ENCODE results near the gene DOC2A.

Gene DOC2A

GRCh38 chr16:30000735-30001631, 9.8 kb downstream of the DOC2A start:
- no peak overlapping the region for H3K27ac Mint-ChIP-seq
- DNase-seq (no peak), ATAC-seq (no peak)
- peaks cover 31% of the 10 kb centered on the region for H3K4me1 Mint-ChIP-seq
- H3K27me3 Mint-ChIP-seq: no peaks in the 10 kb centered on the region
- H3K4me3 Mint-ChIP-seq: no peak overlapping the region
- no peaks in the 10 kb centered on the region for H3K9me3 Mint-ChIP-seq

- DNase-seq (no peak), ATAC-seq (no peak)
- Mint-ChIP-seq H3K4me1 (peaks cover 34% of the 10 kb centered on the region), H3K27ac (peak overlapping the region in 1 of 2 donors; percentile 73), H3K27me3 (no peaks in the 10 kb centered on the region), H3K4me3 (no peak overlapping the region), H3K9me3 (no peaks in the 10 kb centered on the region)
Measured at GRCh38 chr16:29999605-30000004, 11.2 kb downstream of the DOC2A start.

- DNase-seq (no peak), ATAC-seq (no peak)
- Mint-ChIP-seq H3K9me3 (no peaks in the 10 kb centered on the region), H3K27ac (peak overlapping the region; percentile 98 to 100), H3K4me1 (peaks cover 45% of the 10 kb centered on the region), H3K27me3 (no peaks in the 10 kb centered on the region), H3K4me3 (peak overlapping the region; percentile 98 to 100)
Measured at GRCh38 chr16:29996766-29997250, 14.0 kb downstream of the DOC2A start.

- Mint-ChIP-seq H3K27me3 (no peaks in the 10 kb centered on the region), H3K4me3 (peak within 1 kb of the TSS; percentile 98 to 100), H3K27ac (peak within 1 kb of the TSS; percentile 98 to 100), H3K9me3 (no peaks in the 10 kb centered on the region), H3K4me1 (peaks cover 45% of the 10 kb centered on the region)
- ATAC-seq (peak; percentile 99), DNase-seq (peak; percentile 99)
Measured at GRCh38 chr16:29995911-29996765, 14.7 kb downstream of the DOC2A start, which contains the start of gene INO80E. TSS of gene INO80E (plus strand) at chr16:29996241. CDS start at chr16:29996311, 70 bp downstream.

- Mint-ChIP-seq H3K9me3 (no peaks in the 10 kb centered on the region), H3K27me3 (no peaks in the 10 kb centered on the region), H3K4me3 (peak within 1 kb of the TSS; percentile 98 to 100), H3K4me1 (peaks cover 45% of the 10 kb centered on the region), H3K27ac (peak within 1 kb of the TSS; percentile 98 to 100)
- DNase-seq: peak; percentile 88 to 90
- ATAC-seq: peak; percentile 76
Measured at GRCh38 chr16:29995324-29995910, 15.4 kb downstream of the DOC2A start, which contains the start of gene HIRIP3. TSS of gene HIRIP3 (minus strand) at chr16:29995617. CDS start at chr16:29995605, 12 bp downstream.

GRCh38 chr16:29994600-29995323, 16.1 kb downstream of the DOC2A start:
- peak overlapping the region; percentile 98 to 100 for H3K27ac Mint-ChIP-seq

GRCh38 chr16:29993903-29994599, 16.8 kb downstream of the DOC2A start:
- H3K27ac Mint-ChIP-seq: peak overlapping the region in 1 of 2 donors; percentile 70
- no peaks in the 10 kb centered on the region for H3K27me3 Mint-ChIP-seq
- no peak for DNase-seq
- peaks cover 45% of the 10 kb centered on the region for H3K4me1 Mint-ChIP-seq
- H3K9me3 Mint-ChIP-seq: no peaks in the 10 kb centered on the region
- no peak for ATAC-seq
- H3K4me3 Mint-ChIP-seq: peak overlapping the region; percentile 98 to 100

More at GRCh38 chr16:29994600-29995323, 16.1 kb downstream of the DOC2A start:
- Mint-ChIP-seq H3K9me3 (no peaks in the 10 kb centered on the region), H3K4me3 (peak overlapping the region; percentile 98 to 100), H3K4me1 (peaks cover 45% of the 10 kb centered on the region), H3K27me3 (no peaks in the 10 kb centered on the region)
- peak; percentile 46 for ATAC-seq
- no peak for DNase-seq

GRCh38 chr16:29993191-29993902, 17.5 kb downstream of the DOC2A start:
- DNase-seq (no peak), ATAC-seq (no peak)
- H3K27me3 Mint-ChIP-seq: no peaks in the 10 kb centered on the region
- H3K27ac Mint-ChIP-seq: peak overlapping the region in 1 of 2 donors; percentile 56
- peak overlapping the region in 1 of 2 donors; percentile 98 for H3K4me3 Mint-ChIP-seq
- no peaks in the 10 kb centered on the region for H3K9me3 Mint-ChIP-seq
- peaks cover 45% of the 10 kb centered on the region for H3K4me1 Mint-ChIP-seq

- Mint-ChIP-seq H3K27me3 (no peaks in the 10 kb centered on the region), H3K9me3 (no peaks in the 10 kb centered on the region), H3K27ac (peak overlapping the region in 1 of 2 donors; percentile 82), H3K4me1 (peaks cover 39% of the 10 kb centered on the region), H3K4me3 (no peak overlapping the region)
- no peak for DNase-seq
- no peak for ATAC-seq
Measured at GRCh38 chr16:29992344-29992967, 18.4 kb downstream of the DOC2A start.

GRCh38 chr16:29991571-29991904, 19.3 kb downstream of the DOC2A start:
- Mint-ChIP-seq H3K9me3 (no peaks in the 10 kb centered on the region), H3K4me1 (peaks cover 32% of the 10 kb centered on the region), H3K27ac (peak overlapping the region in 1 of 2 donors; percentile 78), H3K4me3 (no peak overlapping the region), H3K27me3 (no peaks in the 10 kb centered on the region)
- DNase-seq (no peak), ATAC-seq (no peak)

- Mint-ChIP-seq H3K9me3 (no peaks in the 10 kb centered on the region), H3K27me3 (no peaks in the 10 kb centered on the region), H3K4me1 (peaks cover 28% of the 10 kb centered on the region), H3K4me3 (no peak overlapping the region), H3K27ac (no peak overlapping the region)
- ATAC-seq (no peak), DNase-seq (no peak)
Measured at GRCh38 chr16:29990883-29991570, 19.8 kb downstream of the DOC2A start.

- ATAC-seq: no peak
- no peak overlapping the region for H3K4me3 Mint-ChIP-seq
Measured at GRCh38 chr16:29990034-29990433, 20.8 kb downstream of the DOC2A start.

More at GRCh38 chr16:29990034-29990433, 20.8 kb downstream of the DOC2A start:
- Mint-ChIP-seq H3K27me3 (no peaks in the 10 kb centered on the region), H3K27ac (no peak overlapping the region), H3K4me1 (peaks cover 20% of the 10 kb centered on the region), H3K9me3 (no peaks in the 10 kb centered on the region)
- DNase-seq: no peak

Measured in stimulated activated naive CD8-positive, alpha-beta T cell treated with anti-CD3 and anti-CD28 coated beads, Interleukin-15, amount 100 ng/mL, for 72 hours (primary cell).